Retinal pigment epithelial cell (primary cell): ENCODE results near the gene TP53AIP1.

Experiments used
- DNase-seq: peaks from one replicate; pipeline ENCODE4 v3.0.0-alpha.2; 2010; ENCODE audit warnings: low read depth
- H3K4me3 ChIP-seq: 2 replicates; pipeline ENCODE4 v1.5.1; 2011; ENCODE audit warnings: mild to moderate bottlenecking, low read length, control low read depth, moderate library complexity
- TF ChIP-seq, protein P1 (sequence below): conservative IDR thresholded peaks from 2 replicates; pipeline ENCODE4 v1.5.1; 2011; ENCODE audit warnings: low read depth, low read length, control low read depth, inconsistent platforms

The TP53AIP1 gene

DNA sequence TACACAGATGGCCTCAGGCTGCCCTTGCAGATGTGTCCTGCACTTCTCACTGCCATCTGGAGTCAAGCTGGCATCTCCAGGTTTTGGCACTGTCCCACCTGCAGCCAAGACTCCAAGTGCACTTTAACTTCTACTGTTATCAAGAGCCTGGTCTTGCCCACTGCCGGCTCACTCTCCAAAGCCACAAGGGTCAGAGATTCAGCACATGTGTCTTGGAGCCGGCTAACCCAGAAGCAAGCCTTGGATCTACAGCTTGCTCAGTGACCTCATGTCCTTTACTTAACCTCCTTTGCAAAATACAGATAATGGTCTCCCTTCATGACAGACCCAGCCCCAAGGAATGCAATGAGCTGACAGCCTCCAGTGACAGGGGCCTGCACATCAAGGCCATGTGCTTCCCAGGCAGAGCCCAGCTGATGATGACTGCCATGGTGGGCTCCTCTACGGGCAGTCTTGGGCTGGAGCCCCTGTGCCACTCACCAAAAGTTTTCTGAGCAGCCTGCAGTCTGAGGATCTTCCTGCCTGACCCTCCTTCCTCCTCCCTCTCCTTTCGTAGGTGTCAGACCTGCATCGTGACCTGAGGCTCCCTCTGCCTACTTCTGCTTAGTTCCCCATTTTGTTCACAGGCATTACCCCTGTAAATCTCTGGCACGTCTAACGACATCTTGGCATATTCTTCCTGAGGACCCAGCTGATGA, 9.0 kb downstream of the TP53AIP1 start:
- no peak overlapping the region for H3K4me3 ChIP-seq
- no peak for DNase-seq
- TF ChIP-seq, protein P1, sequence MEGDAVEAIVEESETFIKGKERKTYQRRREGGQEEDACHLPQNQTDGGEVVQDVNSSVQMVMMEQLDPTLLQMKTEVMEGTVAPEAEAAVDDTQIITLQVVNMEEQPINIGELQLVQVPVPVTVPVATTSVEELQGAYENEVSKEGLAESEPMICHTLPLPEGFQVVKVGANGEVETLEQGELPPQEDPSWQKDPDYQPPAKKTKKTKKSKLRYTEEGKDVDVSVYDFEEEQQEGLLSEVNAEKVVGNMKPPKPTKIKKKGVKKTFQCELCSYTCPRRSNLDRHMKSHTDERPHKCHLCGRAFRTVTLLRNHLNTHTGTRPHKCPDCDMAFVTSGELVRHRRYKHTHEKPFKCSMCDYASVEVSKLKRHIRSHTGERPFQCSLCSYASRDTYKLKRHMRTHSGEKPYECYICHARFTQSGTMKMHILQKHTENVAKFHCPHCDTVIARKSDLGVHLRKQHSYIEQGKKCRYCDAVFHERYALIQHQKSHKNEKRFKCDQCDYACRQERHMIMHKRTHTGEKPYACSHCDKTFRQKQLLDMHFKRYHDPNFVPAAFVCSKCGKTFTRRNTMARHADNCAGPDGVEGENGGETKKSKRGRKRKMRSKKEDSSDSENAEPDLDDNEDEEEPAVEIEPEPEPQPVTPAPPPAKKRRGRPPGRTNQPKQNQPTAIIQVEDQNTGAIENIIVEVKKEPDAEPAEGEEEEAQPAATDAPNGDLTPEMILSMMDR: no peak

DNA sequence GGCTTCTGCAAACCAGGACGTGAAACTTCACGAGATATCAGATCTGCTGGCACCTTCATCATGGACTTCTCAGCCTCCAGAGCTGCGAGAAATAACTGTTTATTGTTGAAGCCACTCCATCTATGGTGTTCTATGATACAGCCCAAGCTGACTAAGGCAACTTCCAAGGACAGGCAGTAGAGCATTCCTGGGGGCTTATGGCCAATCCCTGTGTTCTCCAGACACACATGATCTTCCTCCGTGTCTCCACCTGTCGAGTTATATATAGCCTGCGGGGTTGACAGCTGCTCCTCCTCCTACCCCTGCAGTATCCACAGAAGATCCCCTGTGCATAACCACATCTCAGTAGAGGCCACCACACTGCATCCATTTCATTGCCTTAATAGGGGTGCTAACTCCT, 11.0 kb downstream of the TP53AIP1 start:
- TF ChIP-seq, protein P1: no peak
- no peak for DNase-seq
- no peak overlapping the region for H3K4me3 ChIP-seq

DNA sequence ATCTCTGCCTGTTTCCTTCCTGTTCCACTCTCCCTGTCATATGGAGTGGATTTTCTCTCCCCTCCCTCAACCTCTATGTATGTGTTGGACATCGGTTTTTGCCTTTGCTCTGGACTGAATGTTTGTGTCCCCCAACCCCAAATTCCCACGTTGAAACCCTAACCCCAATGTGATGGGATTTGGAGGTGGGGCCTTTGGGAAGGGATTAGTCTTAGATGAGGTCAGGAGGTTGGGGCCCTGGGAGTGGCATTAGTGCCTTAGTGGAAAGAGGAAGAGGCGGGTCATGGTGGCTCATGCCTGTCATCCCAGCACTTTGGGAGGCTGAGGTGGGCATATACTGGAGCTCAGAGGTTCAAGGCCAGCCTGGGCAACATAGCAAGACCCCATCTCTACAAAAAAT, 11.6 kb downstream of the TP53AIP1 start:
- TF ChIP-seq, protein P1: no peak
- H3K4me3 ChIP-seq: no peak overlapping the region
- no peak for DNase-seq

DNA sequence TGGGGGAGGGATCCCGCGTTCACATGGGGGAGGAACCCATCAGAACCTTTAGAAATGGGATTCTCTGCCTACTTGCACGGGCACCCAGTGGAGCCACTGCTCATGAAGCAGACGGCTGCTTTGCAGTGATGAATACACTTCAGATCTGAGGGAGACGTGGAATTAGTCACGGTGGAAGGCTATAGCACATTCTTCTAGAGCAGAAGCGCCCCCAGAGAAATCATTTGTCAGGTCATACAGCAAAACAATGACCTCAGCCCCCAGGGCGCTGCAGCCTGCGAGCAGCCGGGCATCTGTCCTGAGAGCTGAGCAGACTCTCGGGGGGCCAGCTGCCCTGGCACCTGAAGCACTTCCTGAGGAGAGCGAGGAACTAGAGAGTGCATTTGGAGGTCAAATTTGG, 12.7 kb downstream of the TP53AIP1 start:
- H3K4me3 ChIP-seq: no peak overlapping the region
- no peak for DNase-seq
- TF ChIP-seq, protein P1: no peak

DNA sequence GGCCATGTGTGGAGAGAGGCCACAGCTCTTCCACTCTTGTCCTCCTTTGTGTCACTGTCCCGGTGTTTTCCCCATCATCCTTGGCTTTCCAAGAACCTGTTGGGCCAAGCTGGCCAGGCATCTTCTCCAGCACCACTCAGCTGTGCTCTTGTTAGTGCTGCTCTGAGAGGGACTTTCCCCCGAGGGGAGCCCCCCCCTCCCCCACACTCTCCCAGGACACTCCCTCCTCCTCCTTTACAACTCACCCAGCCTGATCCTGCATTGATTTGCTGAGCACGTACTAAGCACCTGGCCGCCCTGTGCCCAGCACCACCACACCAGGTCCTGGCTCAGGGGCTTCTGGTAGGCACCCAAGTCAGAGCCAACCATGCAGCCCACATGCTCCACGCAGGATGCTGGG, 13.2 kb downstream of the TP53AIP1 start:
- no peak overlapping the region for H3K4me3 ChIP-seq
- no peak for DNase-seq
- TF ChIP-seq, protein P1: no peak

DNA sequence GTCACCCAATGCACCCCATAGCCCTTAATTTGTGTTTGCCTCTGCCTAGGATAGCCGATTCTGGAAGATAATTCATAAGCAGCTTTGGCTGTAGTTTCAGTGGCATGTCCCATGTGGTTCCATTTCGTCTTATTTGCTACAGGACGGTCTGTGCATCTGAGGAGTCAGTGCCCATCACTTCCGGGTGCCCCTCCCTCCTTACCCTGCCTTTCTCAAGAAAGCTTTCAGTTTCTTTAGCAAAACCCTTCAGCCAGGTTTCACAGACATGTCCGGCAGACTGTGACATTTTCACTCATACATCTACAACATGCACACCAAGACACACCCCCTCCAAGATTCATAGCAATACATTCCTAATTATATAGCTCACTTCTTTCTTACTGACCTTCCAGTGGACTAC, 14.3 kb downstream of the TP53AIP1 start:
- no peak overlapping the region for H3K4me3 ChIP-seq
- TF ChIP-seq, protein P1: no peak
- no peak for DNase-seq

DNA sequence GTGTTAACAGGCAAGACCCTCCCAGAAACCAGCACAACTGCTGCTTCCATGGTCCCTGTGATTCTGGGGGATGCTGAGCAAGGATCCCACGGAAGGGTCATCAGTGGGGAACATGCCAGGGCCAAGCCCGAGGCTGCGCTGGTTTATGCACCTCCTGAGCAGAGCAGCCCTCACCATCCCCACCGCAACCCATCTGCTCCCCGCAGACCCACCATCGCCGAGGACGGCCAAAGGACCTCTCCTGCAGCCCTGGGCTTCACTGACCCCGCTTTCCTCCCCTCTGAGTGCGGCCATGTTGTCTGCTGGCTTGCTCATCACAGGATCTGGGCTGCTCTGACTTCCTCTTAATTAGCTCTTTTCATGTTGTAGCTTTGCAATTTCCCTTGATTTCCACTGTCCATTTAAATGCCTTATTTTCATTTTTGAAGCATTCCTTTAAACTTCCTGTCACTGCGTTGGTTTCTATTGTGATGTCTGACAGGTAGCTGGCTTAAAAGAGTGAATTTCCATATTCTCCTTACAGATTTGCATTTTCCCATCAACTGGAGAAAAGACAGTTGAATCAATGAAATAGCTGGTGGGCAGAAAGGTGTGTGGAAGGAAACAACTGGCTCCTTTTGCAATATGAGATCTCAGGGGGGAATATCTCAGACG, 14.9 kb downstream of the TP53AIP1 start:
- no peak for DNase-seq
- TF ChIP-seq, protein P1: no peak
- no peak overlapping the region for H3K4me3 ChIP-seq
